ENCODE data around the gene ORC5. TPM values are rescaled to one million over a fixed set of nuclear protein-coding genes. Genes with fewer than 3 reads are reported as not detected.

ORC5 gene
- total RNA-seq, 1 donor, result 12.4 TPM

DNA sequence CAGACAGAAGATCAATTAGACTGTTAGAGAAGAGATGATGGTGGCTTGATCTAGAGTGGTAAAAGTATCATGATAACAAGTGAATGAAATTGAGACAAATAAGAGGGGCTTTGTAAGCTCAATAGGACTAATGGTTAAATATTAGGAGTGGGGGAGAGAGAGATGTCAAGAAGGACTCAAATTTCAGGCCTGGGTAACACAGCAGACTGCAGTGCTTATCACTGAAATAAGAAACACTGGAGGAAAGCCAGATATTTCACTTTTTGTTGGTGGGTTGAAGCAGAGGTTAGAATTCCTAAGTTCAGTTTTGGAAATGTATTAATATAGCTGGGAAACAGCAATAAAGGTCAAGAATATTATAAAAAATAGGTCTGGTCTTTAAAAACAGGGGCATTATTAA, 74.6 kb downstream of the ORC5 start:
- DNase-seq (ENCODE audit: low read depth in 2 of 3, low spot score in 2 of 3), result no peak

GRCh38 chr7:104130726-104131125, 77.1 kb downstream of the ORC5 start:
- no peak for DNase-seq (ENCODE audit: low read depth in 2 of 3, low spot score in 2 of 3)

DNA sequence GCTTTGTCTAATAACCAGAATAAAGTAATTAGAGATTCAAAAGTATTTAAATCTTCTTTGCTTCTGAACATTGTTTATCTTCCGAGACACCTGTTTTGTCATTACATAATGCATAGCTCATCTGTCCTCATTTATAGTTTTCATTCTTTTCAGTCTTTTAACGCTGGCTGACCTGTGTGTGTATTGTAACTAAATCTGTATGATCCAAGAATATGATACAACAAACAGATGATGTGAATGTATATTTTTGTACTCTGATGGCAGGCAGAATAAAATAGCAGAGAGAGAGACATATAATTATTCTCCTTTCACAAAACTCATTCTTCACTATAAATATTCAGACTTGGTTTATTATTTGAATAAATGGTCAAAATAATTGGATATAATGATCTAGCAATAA, 80.6 kb downstream of the ORC5 start:
- DNase-seq (ENCODE audit: low read depth in 2 of 3, low spot score in 2 of 3), result no peak

DNA sequence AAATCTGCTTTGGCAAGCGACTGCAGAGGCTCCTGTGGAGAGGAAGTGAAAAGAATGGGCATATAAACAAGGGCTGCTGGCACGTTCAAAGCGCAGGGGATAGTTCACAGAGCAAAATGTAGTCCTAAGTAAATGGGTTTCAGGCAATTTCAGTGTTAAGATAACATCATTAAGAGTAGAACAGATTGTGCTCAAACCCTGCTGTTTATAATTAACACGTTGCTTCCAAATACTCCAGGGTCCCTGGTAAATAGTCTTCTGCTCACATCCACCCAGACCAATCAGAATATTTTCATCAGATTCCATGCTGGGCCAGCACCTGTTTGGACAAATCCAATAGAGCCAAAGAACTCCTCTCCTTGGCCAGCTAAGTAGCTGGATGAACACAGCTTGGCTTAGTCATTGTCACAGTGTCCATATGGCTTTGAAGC, 81.4 kb downstream of the ORC5 start:
- DNase-seq (ENCODE audit: low read depth in 2 of 3, low spot score in 2 of 3), result no peak

- DNase-seq (ENCODE audit: low read depth in 2 of 3, low spot score in 2 of 3), result no peak
Measured at GRCh38 chr7:104124893-104125477, 82.8 kb downstream of the ORC5 start.

GRCh38 chr7:104124469-104124868, 83.3 kb downstream of the ORC5 start:
- no peak for DNase-seq (ENCODE audit: low read depth in 2 of 3, low spot score in 2 of 3)

- DNase-seq (ENCODE audit: low read depth in 2 of 3, low spot score in 2 of 3), result no peak
Measured at GRCh38 chr7:104123786-104124185, 84.0 kb downstream of the ORC5 start.

DNA sequence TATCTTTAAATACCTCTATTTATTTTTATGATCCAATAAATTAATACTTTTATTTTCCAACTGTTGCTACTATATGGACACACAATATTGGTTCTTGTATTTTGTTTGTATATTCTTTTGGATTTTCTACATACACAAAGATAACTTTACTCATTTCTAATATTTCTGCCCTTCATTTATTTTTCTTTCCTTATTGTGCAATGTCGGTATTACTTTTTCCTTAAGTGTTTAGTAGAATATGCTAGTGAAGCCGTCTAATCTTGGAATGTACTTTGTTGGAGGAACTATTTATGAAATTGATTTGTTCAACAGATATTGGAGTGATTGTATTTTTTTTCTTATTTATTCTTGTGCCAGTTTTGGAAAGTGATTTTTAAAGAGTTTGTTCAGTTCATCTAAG, 94.0 kb downstream of the ORC5 start:
- no peak for DNase-seq (ENCODE audit: low read depth in 2 of 3, low spot score in 2 of 3)

GRCh38 chr7:104112623-104113022, 95.2 kb downstream of the ORC5 start:
- no peak for DNase-seq (ENCODE audit: low read depth in 2 of 3, low spot score in 2 of 3)

DNA sequence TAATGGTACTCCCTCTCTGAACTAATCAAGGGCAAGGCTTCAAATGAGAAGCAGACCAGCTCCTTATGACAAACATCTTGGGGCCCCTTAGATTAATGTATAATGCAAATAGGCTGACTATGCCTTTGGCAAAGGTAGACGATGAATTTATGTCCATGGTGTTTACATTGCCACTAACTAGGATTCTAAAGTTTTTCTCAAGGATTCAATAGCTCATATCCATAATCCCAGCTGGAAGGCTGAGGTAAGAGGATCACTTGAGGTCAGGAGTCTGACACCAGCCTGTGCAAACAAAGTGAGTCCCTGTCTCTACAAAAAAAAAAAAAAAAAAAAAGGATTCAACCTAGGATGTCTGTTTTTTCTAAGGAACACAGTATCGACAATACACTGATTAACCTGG, 96.5 kb downstream of the ORC5 start:
- no peak for DNase-seq (ENCODE audit: low read depth in 2 of 3, low spot score in 2 of 3)

- DNase-seq (ENCODE audit: low read depth in 2 of 3, low spot score in 2 of 3), result no peak
Measured at GRCh38 chr7:104106108-104106905, 101.5 kb downstream of the ORC5 start.

DNA sequence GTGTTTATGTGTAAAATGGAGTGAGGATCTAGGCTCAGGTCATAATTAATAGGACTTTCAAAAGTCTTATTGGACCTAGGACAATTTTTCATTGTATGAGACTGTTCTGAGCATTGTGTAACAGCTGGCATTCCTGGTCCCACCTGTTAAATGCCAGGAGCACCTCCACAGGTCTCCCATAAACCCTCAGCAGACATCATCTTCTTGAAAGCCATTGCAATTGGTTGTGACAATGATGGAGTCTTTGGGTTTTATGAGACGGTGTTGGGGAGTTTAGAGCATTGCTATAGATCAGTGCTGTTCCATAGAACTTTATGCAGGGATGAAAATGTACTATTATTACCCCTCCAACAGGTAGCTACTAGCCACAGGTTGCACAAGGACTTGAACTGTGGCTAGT, 108.9 kb downstream of the ORC5 start:
- no peak for DNase-seq (ENCODE audit: low read depth in 2 of 3, low spot score in 2 of 3)

DNA sequence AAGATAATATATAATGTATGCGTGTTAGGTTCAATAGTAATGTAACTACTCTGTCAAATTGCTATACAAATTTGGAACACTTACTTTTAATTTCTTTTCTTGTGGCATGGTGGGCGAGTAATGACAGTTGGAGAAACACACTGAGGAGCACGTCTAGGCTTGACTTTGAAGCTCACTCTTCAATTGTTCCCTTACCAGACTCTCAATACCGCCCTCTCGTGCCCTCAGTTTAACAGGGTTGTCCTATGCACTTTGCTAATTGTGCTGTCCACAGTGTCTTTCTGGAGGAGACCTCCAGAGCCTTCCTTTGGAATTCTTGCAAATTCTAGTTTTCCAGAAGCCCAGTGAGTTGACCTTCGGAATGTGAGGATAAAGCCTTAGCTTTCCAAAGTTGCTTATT, 111.1 kb downstream of the ORC5 start:
- no peak for DNase-seq (ENCODE audit: low read depth in 2 of 3, low spot score in 2 of 3)

- no peak for DNase-seq (ENCODE audit: low read depth in 2 of 3, low spot score in 2 of 3)
Measured at GRCh38 chr7:104093127-104093526, 114.7 kb downstream of the ORC5 start.

DNA sequence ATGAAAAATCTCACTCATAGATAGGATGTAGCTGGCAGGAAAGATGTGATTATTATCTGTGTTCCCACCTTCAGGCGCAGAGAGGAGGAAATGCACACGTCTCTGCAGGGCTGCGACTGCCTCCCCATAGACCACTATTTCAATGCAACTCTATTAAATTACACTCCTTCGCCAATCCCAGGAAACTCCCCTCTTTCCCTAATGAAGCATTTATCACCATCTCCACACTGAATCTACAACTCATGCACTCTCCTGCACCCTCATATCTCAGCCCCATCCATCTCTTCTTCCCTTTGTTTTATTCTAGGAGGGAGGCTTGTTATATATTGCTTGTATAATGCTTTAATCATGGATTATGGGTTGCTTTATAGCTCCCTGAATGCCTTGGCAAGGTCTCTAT, 116.6 kb downstream of the ORC5 start:
- DNase-seq (ENCODE audit: low read depth in 2 of 3, low spot score in 2 of 3), result no peak

DNA sequence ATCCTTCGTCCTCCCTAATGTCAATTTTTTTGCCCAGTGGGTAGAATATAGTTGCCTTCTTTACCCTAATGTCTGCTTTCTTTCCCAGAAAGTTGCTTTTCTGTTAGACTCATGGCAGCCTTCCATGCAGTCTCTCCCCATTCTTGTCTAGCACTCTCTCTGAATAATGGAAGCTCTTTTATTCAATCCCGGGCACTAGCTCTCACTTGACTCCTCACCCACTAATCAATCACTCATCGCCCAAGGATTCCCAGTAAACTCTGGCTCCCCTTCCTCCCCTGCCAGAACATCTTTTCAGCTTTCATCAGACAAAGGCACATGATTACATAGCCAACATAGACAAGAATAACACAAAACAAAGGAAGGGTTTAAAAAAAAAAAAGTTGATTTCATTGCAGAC, 118.2 kb downstream of the ORC5 start:
- DNase-seq (ENCODE audit: low read depth in 2 of 3, low spot score in 2 of 3), result no peak

DNA sequence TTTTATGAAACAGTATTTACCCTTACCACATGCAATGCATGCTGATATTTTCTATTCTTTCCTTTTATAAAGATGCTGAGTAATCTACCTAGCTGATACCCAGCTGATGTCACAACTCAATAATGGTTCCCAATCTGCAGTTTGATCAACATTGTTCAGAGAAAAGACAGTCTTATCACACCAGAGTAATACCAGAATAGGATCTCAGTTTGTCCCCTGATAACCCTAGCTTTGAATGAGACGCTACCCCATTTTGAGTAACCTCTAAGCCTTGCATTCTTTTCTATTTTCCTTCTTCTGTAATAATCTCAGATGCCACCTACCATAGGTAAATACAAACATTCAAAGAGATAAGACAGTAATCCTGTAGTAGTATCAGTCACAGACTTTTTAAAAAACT, 118.8 kb downstream of the ORC5 start:
- DNase-seq (ENCODE audit: low read depth in 2 of 3, low spot score in 2 of 3), result no peak

Other genes starting within 250 kb of the ORC5 start
- not detected for gene RELN, start 218.4 kb downstream of the ORC5 start, total RNA-seq
- not detected for gene LHFPL3, start 120.6 kb upstream of the ORC5 start, total RNA-seq

Measured in hematopoietic multipotent progenitor cell (in vitro differentiated cells).